Measurements from ENCODE around the gene PPP2R5A.
"Not testable (repeated sequence)": the region's sequence is repeated elsewhere in the genome, so short reads cannot be mapped to it uniquely, and the experiment has no call there.

PPP2R5A gene

DNA sequence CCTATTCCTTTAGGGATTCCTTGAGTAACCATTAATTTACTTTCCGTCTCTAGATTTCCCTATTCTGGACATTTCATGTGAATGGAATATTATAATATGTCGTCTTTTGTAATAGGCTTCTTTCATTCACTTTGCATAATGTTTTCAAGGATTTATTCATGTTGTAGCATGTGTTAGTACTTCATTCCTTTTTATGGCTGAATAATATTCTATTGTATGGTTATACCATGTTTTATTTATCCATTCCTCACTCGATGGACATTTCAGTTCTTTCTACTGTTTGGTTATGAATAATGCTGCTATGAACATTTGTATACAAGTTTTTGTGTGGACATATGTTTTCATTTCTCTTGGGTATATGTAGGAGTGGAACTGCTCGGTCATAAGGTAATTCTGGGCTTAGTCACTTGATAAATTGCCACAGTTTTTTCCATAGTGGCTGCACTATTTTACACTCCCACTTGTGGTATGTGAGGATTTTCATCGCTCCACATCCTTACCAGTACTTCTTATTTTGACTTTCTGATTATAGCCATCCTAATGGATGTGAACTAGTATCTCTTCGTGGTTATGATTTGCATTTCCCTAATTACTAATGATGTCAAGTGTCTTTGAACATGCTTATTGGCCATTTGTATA, 17.7 kb downstream of the PPP2R5A start:
- DNase-seq = no peak

- DNase-seq = no peak
Observed at GRCh38 chr1:212305342-212305741, 20.1 kb downstream of the PPP2R5A start.

- DNase-seq = not testable (repeated sequence)
Observed at GRCh38 chr1:212305984-212306452, 20.8 kb downstream of the PPP2R5A start.

DNA sequence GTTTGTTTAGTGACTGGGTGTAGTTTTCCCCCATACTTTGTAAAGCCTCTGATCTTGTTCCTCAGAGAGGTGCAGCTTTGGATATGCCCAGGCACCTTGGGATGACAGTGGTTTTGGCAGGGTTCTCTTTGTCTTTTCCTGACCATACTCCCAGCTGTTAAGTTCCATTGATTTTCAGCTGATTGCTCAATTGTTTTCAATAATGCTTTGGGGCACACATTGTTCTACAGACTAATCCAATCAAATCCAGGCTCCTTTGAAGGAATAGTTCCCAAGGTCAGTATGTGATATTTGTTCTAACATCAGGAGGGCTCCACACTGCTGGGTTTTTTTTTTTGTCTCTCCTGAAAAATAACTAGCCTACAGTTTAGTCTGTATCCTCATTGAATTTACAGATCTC, 24.8 kb downstream of the PPP2R5A start:
- DNase-seq = no peak

- DNase-seq = no peak
Observed at GRCh38 chr1:212310383-212310782, 25.2 kb downstream of the PPP2R5A start.

DNA sequence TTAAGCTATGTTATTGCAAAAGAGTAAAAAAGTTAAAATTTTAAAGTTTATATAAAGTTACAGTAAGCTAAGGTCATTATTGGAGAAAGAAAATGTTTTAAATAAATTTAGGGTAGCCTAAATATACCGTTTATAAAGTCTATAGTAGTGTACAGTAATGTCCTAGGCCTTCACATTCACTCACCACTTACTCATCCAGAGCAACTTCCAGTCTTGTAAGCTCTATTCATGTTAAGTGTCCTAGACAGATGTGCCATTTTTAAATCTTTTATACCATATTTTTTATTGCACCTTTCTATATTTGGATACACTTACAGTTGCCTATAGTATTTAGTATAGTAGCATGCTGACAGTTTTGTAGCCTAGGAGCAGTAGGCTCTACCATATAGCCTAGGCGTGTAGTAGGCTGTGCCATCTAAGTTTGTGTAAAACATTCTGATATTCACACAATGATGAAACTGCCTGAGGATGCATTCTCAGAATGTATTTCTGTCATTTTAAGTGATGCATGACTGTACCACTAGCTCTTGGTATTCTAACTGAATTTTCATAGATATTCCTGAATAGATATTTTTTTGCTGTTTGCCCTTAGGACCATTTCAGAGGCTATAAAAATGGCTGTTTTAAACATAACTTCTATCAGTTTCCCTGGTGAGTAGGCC, 26.8 kb downstream of the PPP2R5A start:
- DNase-seq = no peak

DNA sequence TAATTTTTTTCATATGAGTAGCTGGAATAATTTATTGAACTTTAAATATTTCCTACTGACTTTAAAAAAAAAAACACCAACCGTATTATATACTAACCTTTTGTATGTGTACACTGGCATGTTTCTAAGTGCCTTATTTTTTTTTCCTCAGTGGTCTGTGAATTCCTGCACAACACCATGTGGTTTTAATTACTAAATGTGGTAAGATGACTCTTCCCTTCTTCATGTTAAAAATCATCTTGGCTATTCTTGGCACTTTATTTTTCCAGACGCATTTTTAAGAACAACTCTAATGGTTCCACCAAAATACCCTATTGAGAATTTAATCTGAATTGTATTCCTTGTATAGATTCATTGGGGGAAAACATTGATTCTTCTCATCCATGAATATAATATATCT, 28.4 kb downstream of the PPP2R5A start:
- no peak for DNase-seq

DNA sequence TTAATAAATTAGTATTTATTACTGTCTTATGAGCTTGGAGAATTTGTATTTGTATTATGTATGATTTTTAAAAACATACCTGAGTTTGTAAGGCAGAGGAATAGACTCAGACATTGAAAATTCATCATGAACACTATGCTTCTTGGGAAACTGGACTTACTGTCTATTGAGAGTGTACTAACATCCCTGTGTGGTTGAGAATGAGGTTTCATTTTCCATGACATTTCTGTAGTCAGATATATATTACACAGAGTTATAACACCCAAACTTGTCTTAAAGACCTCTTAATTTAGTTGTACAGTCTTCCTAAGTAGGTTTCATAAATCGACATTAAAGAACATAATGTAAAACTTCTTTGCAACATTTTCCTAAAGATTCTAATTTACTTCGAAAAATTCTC, 30.0 kb downstream of the PPP2R5A start:
- DNase-seq = no peak

GRCh38 chr1:212315907-212316306, 30.7 kb downstream of the PPP2R5A start:
- no peak for DNase-seq

DNA sequence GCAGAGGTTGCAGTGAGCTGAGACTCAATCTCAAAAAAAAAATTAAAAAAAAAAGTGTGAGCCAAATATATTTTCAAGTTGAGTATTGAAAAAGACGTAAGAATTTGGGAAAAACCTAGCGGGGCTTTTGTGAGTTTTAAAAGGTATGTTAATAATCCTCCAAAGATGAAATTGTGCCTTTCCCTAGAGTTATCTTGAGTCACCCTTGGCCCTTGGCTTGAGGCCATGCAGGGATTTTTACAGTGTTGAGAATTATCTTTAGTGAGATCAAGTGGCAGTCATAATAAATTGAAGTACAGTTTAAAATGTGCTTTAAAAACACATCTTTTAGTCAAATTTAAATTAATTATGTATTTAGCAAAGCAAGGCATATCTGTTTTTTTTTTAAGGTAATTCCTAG, 32.7 kb downstream of the PPP2R5A start:
- DNase-seq = no peak

DNA sequence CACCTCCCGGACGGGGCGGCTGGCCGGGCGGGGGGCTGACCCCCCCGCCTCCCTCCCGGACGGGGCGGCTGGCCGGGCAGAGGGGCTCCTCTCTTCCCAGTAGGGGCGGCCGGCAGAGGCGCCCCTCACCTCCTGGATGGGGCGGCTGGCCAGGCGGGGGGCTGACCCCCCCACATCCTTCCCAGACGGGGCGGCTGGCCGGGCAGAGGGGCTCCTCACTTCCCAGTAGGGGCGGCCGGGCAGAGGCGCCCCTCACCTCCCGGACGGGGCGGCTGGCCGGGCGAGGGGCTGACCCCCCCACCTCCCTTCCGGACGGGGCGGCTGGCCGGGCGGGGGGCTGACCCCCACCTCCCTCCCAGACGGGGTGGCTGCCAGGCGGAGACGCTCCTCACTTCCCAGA, 35.8 kb downstream of the PPP2R5A start:
- not testable (repeated sequence) for DNase-seq

DNA sequence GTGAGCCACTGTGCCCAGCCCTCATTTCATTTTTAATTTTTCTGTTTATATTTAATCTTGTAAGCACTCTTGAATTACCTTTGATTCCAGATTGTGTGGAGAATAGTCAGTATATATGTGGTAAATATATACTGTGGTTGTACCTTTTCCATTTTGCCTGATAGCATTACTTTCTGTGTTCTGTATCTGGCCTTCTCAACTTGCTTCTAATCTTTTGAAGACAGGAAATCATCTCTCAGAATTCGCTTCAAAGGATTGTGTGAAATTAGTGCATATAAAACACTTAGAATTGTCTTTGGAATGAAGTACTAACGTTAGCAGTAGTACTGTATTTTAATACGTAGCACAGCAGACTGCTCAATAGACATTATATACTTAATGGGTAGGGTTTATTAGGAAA, 37.9 kb downstream of the PPP2R5A start:
- DNase-seq = no peak

DNA sequence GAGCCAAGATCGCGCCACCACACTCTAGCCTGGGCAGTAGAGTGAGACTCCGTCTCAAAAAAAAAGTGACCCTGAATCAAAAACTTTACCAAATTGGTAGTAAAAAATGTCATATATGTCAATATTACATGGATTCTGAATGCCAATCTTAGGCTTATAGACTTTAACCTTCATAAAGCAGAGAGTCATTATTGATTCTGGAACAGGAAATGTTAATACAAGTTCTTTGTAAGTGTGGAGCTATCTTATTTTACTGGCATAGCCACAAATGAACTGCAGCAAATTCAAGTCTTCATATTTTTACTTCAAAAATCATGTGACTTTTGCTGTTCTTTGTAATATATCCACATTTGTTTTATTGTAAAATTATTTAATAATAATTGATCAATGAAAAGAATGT, 41.3 kb downstream of the PPP2R5A start:
- DNase-seq = no peak

DNA sequence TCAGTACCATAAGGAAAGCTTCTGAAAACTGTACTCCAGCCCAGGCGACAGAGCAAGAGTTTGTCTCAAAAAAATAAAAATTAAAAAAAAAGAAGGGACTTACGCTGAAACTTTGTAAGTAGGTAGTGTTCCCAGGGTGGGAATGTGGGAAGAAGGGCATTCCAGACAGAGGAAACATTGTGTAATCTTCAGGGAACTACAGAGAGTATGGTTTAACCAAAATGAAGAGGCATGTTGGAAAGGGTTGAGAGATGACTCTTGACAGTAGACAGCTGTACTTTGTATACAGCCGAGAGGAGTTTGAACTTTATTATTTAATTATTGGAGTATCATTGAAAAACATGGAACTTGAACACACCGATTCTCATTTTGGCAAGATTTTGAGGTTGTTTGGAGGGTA, 43.0 kb downstream of the PPP2R5A start:
- DNase-seq = no peak

DNA sequence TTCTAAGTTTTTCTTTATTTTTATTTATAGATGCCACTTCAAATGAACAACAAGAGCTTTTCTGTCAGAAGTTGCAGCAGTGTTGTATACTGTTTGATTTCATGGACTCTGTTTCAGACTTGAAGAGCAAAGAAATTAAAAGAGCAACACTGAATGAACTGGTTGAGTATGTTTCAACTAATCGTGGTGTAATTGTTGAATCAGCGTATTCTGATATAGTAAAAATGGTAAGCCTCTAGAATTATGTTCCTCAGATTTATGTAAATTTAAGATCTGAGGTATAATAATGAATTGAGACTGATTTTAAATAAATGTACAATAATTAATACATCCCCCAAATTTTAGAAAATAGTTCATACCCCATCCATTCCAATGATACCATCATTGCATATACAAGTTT, 43.9 kb downstream of the PPP2R5A start:
- no peak for DNase-seq

DNA sequence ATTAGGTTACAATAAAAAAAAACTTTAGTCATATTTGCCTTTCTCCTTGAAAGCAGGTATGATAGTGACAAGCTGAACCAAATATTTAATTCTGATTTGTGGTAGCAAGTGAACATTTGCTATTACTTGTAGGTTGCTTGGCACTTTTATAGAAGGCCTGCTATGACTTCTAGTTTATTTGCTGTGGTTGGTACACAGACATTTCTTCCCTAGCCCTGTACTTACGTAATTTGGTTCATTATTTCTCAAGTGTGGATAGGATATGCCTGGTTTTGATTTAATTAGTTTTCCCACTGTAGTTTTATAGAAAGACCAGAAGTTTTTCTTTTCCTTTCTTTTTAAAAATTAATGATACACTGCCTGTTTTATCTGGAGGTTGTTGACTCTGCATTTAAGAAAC, 55.9 kb downstream of the PPP2R5A start:
- DNase-seq = no peak

DNA sequence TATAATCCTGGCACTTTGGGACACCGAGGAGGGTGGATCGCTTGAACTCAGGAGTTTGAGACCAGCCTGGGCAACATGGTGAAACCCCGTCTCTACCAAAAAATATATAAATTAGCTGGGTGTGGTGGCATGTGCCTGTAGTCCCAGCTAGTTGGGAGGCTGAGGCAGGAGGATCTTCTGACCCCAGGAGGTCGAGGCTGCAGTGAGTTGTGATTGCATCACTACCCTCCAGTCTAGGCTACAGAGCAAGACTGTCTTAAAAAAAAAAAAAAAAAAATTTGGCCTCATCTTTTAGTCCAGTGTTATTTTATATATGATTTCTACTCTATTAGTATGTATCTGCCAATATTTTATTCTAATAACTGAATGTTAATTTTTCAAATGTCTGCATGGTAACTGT, 59.7 kb downstream of the PPP2R5A start:
- no peak for DNase-seq

DNA sequence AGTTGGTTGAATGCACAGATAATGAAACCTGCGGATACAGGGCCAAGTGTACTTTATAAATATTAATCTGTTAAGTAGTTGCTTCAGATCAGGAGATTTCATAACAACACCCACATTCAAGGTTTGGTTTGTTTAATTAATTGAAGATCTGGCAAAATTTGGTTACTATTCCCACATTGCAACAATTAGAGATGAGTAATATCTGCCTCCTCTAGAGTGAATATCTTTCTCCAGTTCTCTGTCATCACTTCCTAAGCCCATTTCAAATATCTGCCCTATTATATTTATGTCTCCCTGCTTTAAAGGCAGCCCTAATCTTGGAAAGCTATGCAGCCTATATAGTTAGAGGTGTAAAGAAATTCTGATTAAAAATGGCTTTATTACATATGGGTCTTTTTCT, 61.4 kb downstream of the PPP2R5A start:
- DNase-seq = no peak

DNA sequence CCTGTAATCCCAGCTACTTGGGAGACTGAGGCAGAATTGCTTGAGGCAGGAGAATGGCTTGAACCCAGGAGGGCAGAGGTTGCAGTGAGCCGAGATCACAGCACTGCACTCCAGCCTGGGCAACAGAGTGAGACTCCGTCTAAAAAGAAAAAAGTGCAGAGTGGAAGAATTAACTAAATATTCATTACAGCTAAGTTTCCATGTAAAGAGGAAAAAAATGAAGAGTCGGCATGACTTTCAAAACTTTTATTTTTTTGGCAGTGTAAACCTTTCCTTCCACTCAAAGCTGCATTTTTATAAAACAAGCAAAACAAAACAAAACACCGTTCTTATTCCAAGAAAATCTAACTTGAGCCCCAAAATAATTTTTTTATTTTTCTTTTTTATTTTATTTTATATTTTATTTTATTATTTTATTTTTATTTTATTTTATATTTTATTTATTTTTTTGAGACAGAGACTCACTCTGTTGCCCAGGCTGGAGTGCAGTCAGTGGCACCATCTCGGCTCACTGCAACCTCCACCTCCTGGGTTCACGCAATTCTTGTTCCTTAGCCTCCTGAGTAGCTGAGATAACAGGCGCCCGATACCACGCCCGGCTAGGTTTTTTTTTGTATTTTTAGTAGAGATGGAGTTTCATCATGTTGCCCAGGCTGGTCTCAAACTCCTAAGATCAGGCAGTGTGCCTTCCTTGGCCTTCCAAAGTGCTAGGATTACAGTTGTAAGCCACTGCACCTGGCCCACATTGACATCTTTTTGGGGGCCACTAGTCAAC, 66.6 kb downstream of the PPP2R5A start:
- DNase-seq = no peak

DNA sequence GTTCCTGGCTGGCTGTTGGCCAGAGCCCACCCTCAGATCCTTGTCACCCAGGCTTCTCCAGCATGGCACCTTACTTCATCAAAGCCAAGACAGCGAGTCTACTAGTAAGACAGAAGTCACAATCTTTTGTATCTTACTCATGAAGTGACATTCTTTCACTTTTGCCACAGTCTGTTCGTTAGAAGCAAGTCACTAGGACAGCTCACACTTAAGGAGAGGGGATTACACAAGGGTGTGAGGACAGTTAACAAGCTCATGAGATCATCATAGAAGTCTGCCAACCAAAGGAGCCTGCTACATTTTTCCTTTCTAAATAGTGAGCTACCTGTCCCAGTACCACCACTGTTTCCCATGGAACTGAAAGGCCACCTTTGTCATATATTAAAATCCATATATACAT, 68.0 kb downstream of the PPP2R5A start:
- DNase-seq = no peak

DNA sequence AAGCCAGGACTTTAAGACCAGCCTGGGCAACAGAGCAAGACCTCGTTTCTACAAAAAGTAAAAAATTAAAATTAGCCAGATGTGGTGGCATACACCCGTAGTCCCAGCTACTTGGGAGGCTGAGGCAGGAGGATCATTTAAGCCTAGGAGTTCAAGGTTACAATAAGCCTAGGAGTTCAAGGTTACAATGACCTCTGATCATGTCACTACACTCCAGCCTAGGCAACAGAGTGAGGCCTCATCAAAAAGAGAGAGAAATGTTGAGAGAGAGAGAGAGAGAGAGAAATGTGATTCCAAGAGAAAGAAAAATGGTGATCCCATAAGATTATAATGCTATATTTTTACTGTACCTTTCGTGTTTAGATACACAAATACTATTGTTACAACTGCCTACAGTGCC, 69.3 kb downstream of the PPP2R5A start:
- DNase-seq = no peak

DNA sequence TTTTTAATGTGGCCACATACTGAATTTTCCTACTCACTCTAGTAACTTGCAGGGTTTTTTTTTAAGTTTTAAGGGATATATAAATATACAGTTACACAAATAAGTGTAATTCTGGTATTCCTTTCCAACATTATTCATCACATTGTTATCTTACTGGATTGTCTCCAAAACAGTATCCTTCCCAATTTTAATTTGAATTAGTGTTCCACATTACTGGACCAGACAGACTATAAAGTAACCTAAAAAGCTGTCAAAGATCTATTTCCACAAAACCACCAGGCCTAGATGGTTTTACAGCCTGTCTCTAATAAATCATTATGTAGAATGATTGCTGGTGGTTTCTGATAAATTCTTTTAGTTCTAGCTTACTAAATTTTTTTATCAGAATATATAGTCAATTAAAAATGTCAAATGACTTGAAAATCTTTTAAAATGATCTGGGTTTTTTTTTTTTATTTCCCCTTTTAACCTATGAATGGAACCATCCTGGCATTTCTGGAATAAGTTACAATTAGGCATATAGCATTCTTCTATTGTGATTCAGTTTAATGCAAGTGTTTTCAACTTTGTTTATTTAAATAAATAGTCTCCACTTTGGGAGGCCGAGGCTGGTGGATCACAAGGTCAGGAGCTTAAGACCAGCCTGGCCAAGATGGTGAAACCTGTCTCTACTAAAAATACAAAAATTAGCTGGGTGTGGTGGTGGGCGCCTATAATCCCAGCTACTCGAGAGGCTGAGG, 70.2 kb downstream of the PPP2R5A start:
- no peak for DNase-seq

- no peak for DNase-seq
Observed at GRCh38 chr1:212359794-212360479, 74.7 kb downstream of the PPP2R5A start.
